Measurements from ENCODE around the gene HGFAC. TPM values are rescaled to one million over a fixed set of nuclear protein-coding genes. Genes with fewer than 3 reads are reported as not detected.
A peak's percentile ranks its signal among the peaks of the same experiment; 100 is the strongest.
"Not testable (repeated sequence)": the region's sequence is repeated elsewhere in the genome, so short reads cannot be mapped to it uniquely, and the experiment has no call there.

Gene HGFAC
- total RNA-seq, 8 experiments from 2014 or later: 0.42 to 2.5 (median 1.8) TPM; not detected in 2

GRCh38 chr4:3449574-3450534, 8.1 kb downstream of the HGFAC start:
- ATAC-seq (replicated peaks in 6 of 8): peak in 6 of 8 experiments; percentile 40 to 78 (median 76)
- in situ Hi-C loops (cut with MboI; ENCODE audit: low pct_unique_long_range_greater_than_20kb in 2 of 9, low sequenced_read_pairs in 9 of 9, unreplicated experiment in 9 of 9): loop anchor here in 2 of 9 experiments (10.0 to 25.0 kb wide), 2 partner anchors 105 to 113 kb away; no protein-coding TSS in a partner anchor
- peaks cover 8 to 18% of the 10 kb centered on the region in 2 donors for H3K4me1 ChIP-seq (replicated peaks in 1 of 2)
- 80% methylated on average over 1 of the region's 35 CpGs; no CpG with 5 or more reads in 9 of the 10 experiments for WGBS, 10 experiments
- H3K27ac ChIP-seq: peak overlapping the region in 1 of 2 donors; percentile 6
- no peak overlapping the region for H3K4me3 ChIP-seq

- 94 to 100% (median 100%) methylated on average over 2 to 4 of the region's 4 CpGs; no CpG with 5 or more reads in 3 of the 10 experiments for WGBS, 10 experiments
- ATAC-seq (replicated peaks in 6 of 8): no peak
- Histone ChIP-seq H3K27ac (no peak overlapping the region), H3K4me3 (no peak overlapping the region), H3K4me1 (replicated peaks in 1 of 2) (peaks cover 8 to 18% of the 10 kb centered on the region in 2 donors)
- in situ Hi-C loops (cut with MboI; ENCODE audit: low pct_unique_long_range_greater_than_20kb in 2 of 9, low sequenced_read_pairs in 9 of 9, unreplicated experiment in 9 of 9): no loop called here
Observed at GRCh38 chr4:3450643-3451042, 8.9 kb downstream of the HGFAC start.

GRCh38 chr4:3451956-3452355, 10.2 kb downstream of the HGFAC start:
- WGBS, 10 experiments: 7 to 100% (median 62%) methylated on average over 1 to 3 of the region's 3 CpGs; no CpG with 5 or more reads in 1 of the 10 experiments
- ATAC-seq (replicated peaks in 6 of 8): peak in 4 of 8 experiments; percentile 20 to 82 (median 60)
- in situ Hi-C loops (cut with MboI; ENCODE audit: low pct_unique_long_range_greater_than_20kb in 2 of 9, low sequenced_read_pairs in 9 of 9, unreplicated experiment in 9 of 9): no loop called here

GRCh38 chr4:3452376-3452775, 10.6 kb downstream of the HGFAC start:
- in situ Hi-C loops (cut with MboI; ENCODE audit: low pct_unique_long_range_greater_than_20kb in 2 of 9, low sequenced_read_pairs in 9 of 9, unreplicated experiment in 9 of 9): no loop called here
- peak in 3 of 8 experiments; percentile 14 to 57 (median 21) for ATAC-seq (replicated peaks in 6 of 8)
- no peak overlapping the region for H3K4me3 ChIP-seq
- WGBS, 10 experiments: 55 to 93% (median 79%) methylated on average over 2 to 5 of the region's 7 CpGs; no CpG with 5 or more reads in 3 of the 10 experiments
- peaks cover 8 to 18% of the 10 kb centered on the region in 2 donors for H3K4me1 ChIP-seq (replicated peaks in 1 of 2)
- no peak overlapping the region for H3K27ac ChIP-seq

More at GRCh38 chr4:3451956-3452355, 10.2 kb downstream of the HGFAC start:
- Histone ChIP-seq H3K27ac (no peak overlapping the region), H3K4me1 (replicated peaks in 1 of 2) (peaks cover 8 to 18% of the 10 kb centered on the region in 2 donors), H3K4me3 (no peak overlapping the region)

- H3K4me1 ChIP-seq (replicated peaks in 1 of 2); H3K27ac ChIP-seq; H3K4me3 ChIP-seq; in situ Hi-C loops (cut with MboI; ENCODE audit: low pct_unique_long_range_greater_than_20kb in 2 of 9, low sequenced_read_pairs in 9 of 9, unreplicated experiment in 9 of 9); ATAC-seq (replicated peaks in 6 of 8): not testable (repeated sequence)
- WGBS, 10 experiments: 0 to 88% (median 56%) methylated on average over 1 to 3 of the region's 3 CpGs; no CpG with 5 or more reads in 3 of the 10 experiments
Observed at GRCh38 chr4:3455596-3455995, 13.8 kb downstream of the HGFAC start.

GRCh38 chr4:3458371-3458770, 16.6 kb downstream of the HGFAC start:
- Histone ChIP-seq H3K27ac (no peak overlapping the region), H3K4me1 (replicated peaks in 1 of 2) (peaks cover 8 to 14% of the 10 kb centered on the region in 2 donors), H3K4me3 (no peak overlapping the region)
- ATAC-seq (replicated peaks in 6 of 8): no peak
- in situ Hi-C loops (cut with MboI; ENCODE audit: low pct_unique_long_range_greater_than_20kb in 2 of 9, low sequenced_read_pairs in 9 of 9, unreplicated experiment in 9 of 9): no loop called here
- 47 to 83% (median 67%) methylated on average over 1 to 4 of the region's 6 CpGs; no CpG with 5 or more reads in 5 of the 10 experiments for WGBS, 10 experiments

- H3K27ac ChIP-seq; in situ Hi-C loops (cut with MboI; ENCODE audit: low pct_unique_long_range_greater_than_20kb in 2 of 9, low sequenced_read_pairs in 9 of 9, unreplicated experiment in 9 of 9); ATAC-seq (replicated peaks in 6 of 8); H3K4me3 ChIP-seq: not testable (repeated sequence)
- 25 to 100% (median 48%) methylated on average over 1 to 4 of the region's 5 CpGs; no CpG with 5 or more reads in 5 of the 10 experiments for WGBS, 10 experiments
- peaks cover 11 to 20% of the 10 kb centered on the region in 2 donors for H3K4me1 ChIP-seq (replicated peaks in 1 of 2)
Observed at GRCh38 chr4:3459156-3459555, 17.4 kb downstream of the HGFAC start.

GRCh38 chr4:3460926-3461325, 19.2 kb downstream of the HGFAC start:
- Histone ChIP-seq H3K27ac (no peak overlapping the region), H3K4me1 (replicated peaks in 1 of 2) (peaks cover 11 to 24% of the 10 kb centered on the region in 2 donors), H3K4me3 (no peak overlapping the region)
- in situ Hi-C loops (cut with MboI; ENCODE audit: low pct_unique_long_range_greater_than_20kb in 2 of 9, low sequenced_read_pairs in 9 of 9, unreplicated experiment in 9 of 9): no loop called here
- no peak for ATAC-seq (replicated peaks in 6 of 8)
- 0 to 83% (median 80%) methylated on average over 1 to 4 of the region's 5 CpGs; no CpG with 5 or more reads in 5 of the 10 experiments for WGBS, 10 experiments

- ATAC-seq (replicated peaks in 6 of 8): peak in 5 of 8 experiments; percentile 24 to 72 (median 31)
- Histone ChIP-seq H3K4me1 (replicated peaks in 1 of 2) (peaks cover 11 to 25% of the 10 kb centered on the region in 2 donors), H3K4me3 (no peak overlapping the region), H3K27ac (no peak overlapping the region)
- WGBS, 10 experiments: 69 to 80% (median 70%) methylated on average over 1 to 8 of the region's 25 CpGs; no CpG with 5 or more reads in 7 of the 10 experiments
- in situ Hi-C loops (cut with MboI; ENCODE audit: low pct_unique_long_range_greater_than_20kb in 2 of 9, low sequenced_read_pairs in 9 of 9, unreplicated experiment in 9 of 9): no loop called here
Observed at GRCh38 chr4:3461515-3462291, 19.9 kb downstream of the HGFAC start.

- WGBS, 10 experiments: no CpG with 5 or more reads among the region's 10 CpGs
- in situ Hi-C loops (cut with MboI; ENCODE audit: low pct_unique_long_range_greater_than_20kb in 2 of 9, low sequenced_read_pairs in 9 of 9, unreplicated experiment in 9 of 9): no loop called here
- peaks cover 16 to 29% of the 10 kb centered on the region in 2 donors for H3K4me1 ChIP-seq (replicated peaks in 1 of 2)
- H3K27ac ChIP-seq: no peak overlapping the region
- H3K4me3 ChIP-seq: no peak overlapping the region
- peak in 4 of 8 experiments; percentile 1 to 6 (median 2) for ATAC-seq (replicated peaks in 6 of 8)
Observed at GRCh38 chr4:3462321-3462789, 20.6 kb downstream of the HGFAC start.

GRCh38 chr4:3462790-3463415, 21.1 kb downstream of the HGFAC start, which contains the start of gene DOK7:
Gene DOK7, plus strand, starts transcription at chr4:3463306. Its CDS starts 70 bp downstream, at chr4:3463376.
- Histone ChIP-seq H3K4me1 (replicated peaks in 1 of 2) (peaks cover 19 to 29% of the 10 kb centered on the region in 2 donors), H3K4me3 (peak within 1 kb of the TSS in 2 of 5 donors; percentile 3 to 8), H3K27ac (no peak within 1 kb of the TSS)
- in situ Hi-C loops (cut with MboI; ENCODE audit: low pct_unique_long_range_greater_than_20kb in 2 of 9, low sequenced_read_pairs in 9 of 9, unreplicated experiment in 9 of 9): no loop called here
- 40% methylated on average over 1 of the region's 44 CpGs; no CpG with 5 or more reads in 9 of the 10 experiments for WGBS, 10 experiments
- peak; percentile 57 to 85 (median 75) for ATAC-seq (replicated peaks in 6 of 8)

Measured in motor neuron (in vitro differentiated cells).